ENCODE data around the gene TREML1. TPM values are rescaled to one million over a fixed set of nuclear protein-coding genes. Genes with fewer than 3 reads are reported as not detected.

Gene TREML1
- total and polyA plus RNA-seq, 2 of the 8 experiments (the other 6 are each of a cell fraction or from before 2014, with no cell fraction given) = 0.08 TPM; not detected in 1

DNA sequence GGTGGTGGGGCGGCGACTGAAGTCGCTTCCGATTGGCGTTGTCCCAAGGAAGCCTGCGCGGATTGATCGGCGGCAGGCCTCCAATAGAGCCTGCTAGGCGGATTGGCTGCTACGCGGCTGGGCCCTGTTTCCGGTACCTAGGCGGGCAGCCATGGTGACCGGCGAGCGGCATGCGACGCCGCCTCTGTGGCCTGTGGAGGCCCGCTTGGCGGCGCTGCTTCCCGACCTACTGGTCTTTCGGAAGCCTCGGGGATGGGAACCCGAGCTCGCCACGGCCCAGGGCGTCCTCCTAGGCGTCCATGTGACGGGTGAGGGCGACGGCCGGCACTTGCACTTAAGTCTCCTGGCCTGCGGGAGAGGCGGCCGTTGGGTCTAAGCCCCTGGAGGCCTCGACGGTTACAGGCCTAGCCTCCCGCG, 53.3 kb downstream of the TREML1 start:
- Histone ChIP-seq H2BK5ac (ENCODE audit: low read depth, low read length) (no peak overlapping the region), H3K23me2 (ENCODE audit: low read depth, low read length) (peaks cover 2% of the 10 kb centered on the region; the same call in 1 of the 2 replicates), H4K5ac (ENCODE audit: insufficient read length, low read depth, low read length) (no peak overlapping the region), H3K4ac (replicated peaks; ENCODE audit: insufficient read length, low read depth, low read length) (no peak overlapping the region), H2AK5ac (ENCODE audit: low read depth, low read length) (no peak overlapping the region), H2BK20ac (ENCODE audit: low read length) (no peak overlapping the region), H2BK120ac (replicated peaks; ENCODE audit: low read depth, low read length) (no peak overlapping the region), H3K4me3 (ENCODE audit: extremely low read depth in 1 of 4, insufficient read depth in 2 of 4, low read depth in 3 of 4, low read length in 4 of 4) (peak overlapping the region in 1 of 4 experiments; percentile 37; a peak in 2 of 8 replicates), H3K9ac (replicated peaks in 1 of 4; ENCODE audit: extremely low read depth in 1 of 4, low read depth in 3 of 4, low read length in 3 of 4) (no peak overlapping the region), H2BK15ac (ENCODE audit: low read length) (no peak overlapping the region), H3K4me1 (replicated peaks in 1 of 4; ENCODE audit: control insufficient read depth in 3 of 4, insufficient read depth in 4 of 4, low read length in 3 of 4) (peaks cover 0 to 2% (median 0%) of the 10 kb centered on the region in 4 experiments; a peak in 1 of 7 replicates), H4K8ac (ENCODE audit: extremely low read depth, insufficient read depth, low read length) (peak overlapping the region; percentile 92), H3K56ac (replicated peaks; ENCODE audit: insufficient read length, low read depth, low read length) (no peak overlapping the region), H3K27me3 (replicated peaks in 1 of 4; ENCODE audit: control insufficient read depth in 3 of 4, extremely low read depth in 1 of 4, insufficient read depth in 3 of 4, low read length in 3 of 4) (peaks cover 0 to 6% (median 3%) of the 10 kb centered on the region in 4 experiments; a peak in 2 of 7 replicates), H3K14ac (ENCODE audit: insufficient read length) (no peak overlapping the region), H3K27ac (ENCODE audit: low read depth, low read length) (no peak overlapping the region), H4K20me1 (replicated peaks in 1 of 2; ENCODE audit: control insufficient read depth in 1 of 2, insufficient read depth in 2 of 2, low read length in 2 of 2) (peaks cover 4 to 6% of the 10 kb centered on the region in 2 experiments), H3K9me3 (ENCODE audit: insufficient read depth in 2 of 2, low read depth in 1 of 2, low read length in 1 of 2) (no peaks in the 10 kb centered on the region), H3K79me1 (ENCODE audit: low read depth, low read length) (no peaks in the 10 kb centered on the region), H3K23ac (ENCODE audit: insufficient read length) (no peak overlapping the region), H3K79me2 (ENCODE audit: control insufficient read depth in 1 of 2, insufficient read depth in 2 of 2, low read length in 2 of 2) (no peaks in the 10 kb centered on the region), H2AFZ (ENCODE audit: low read length) (no peak overlapping the region; the same call in 1 of the 2 replicates), H3K18ac (ENCODE audit: extremely low read depth, low read length) (0 out of 2 replicates have a peak overlapping the region, but pooled peaks have one; percentile 6), H4K91ac (replicated peaks; ENCODE audit: insufficient read length, low read length) (no peak overlapping the region), H2BK12ac (ENCODE audit: low read depth, low read length) (no peak overlapping the region), H3K4me2 (ENCODE audit: insufficient read depth in 1 of 2, low read depth in 2 of 2, low read length in 2 of 2) (peak overlapping the region; percentile 38 to 65), H3K36me3 (ENCODE audit: control insufficient read depth in 2 of 4, insufficient read depth in 4 of 4, low read length in 3 of 4) (peaks cover 19 to 44% (median 33%) of the 10 kb centered on the region in 4 experiments)
- CTCF ChIA-PET (ENCODE audit: partially characterized antibody) = interaction anchor here (0.8 to 5.5 kb wide), 21 partner anchors 10 to 266 kb away, joined by 3 to 66 read pairs (median 4); no protein-coding TSS in a partner anchor
- WGBS, 2 experiments (ENCODE audit: extremely low coverage in 1 of 2, insufficient coverage in 1 of 2, insufficient read length in 1 of 2, insufficient replicate concordance in 2 of 2, low coverage in 1 of 2, low lambda C conversion rate in 2 of 2, missing lambda C conversion rate in 1 of 2) = 28% methylated on average over 42 of the region's 42 CpGs; no CpG with 5 or more reads in 1 of the 2 experiments
- POLR2A ChIA-PET (ENCODE audit: partially characterized antibody) = interaction anchor here (1.0 to 1.2 kb wide), 3 partner anchors 13 to 81 kb away, joined by 3 to 5 read pairs (median 3); no protein-coding TSS in a partner anchor
- FAIRE-seq (no peak), DNase-seq (ENCODE audit: low read depth in 1 of 2, low spot score in 2 of 2) (peak; percentile 60 to 87)
- TF ChIP-seq TBP (IDR thresholded peaks at IDR 0.05; ENCODE audit: low read depth, low read length) (peak; percentile 29; the same call in 1 of the 2 replicates), ASH2L (IDR thresholded peaks at IDR 0.05; ENCODE audit: low read length) (peak; percentile 45), EZH2 (IDR thresholded peaks at IDR 0.05; ENCODE audit: low read depth, low read length, severe bottlenecking) (no peak), CBX5 (IDR thresholded peaks at IDR 0.05; ENCODE audit: low read depth, low read length) (no peak), TCF12 (IDR thresholded peaks at IDR 0.05; ENCODE audit: low read depth, low read length) (no peak), BACH1 (IDR thresholded peaks at IDR 0.05; ENCODE audit: low read length) (no peak), GABPA (IDR thresholded peaks at IDR 0.05; ENCODE audit: borderline replicate concordance, insufficient read depth, low read length) (peak; percentile 41; the same call in 1 of the 2 replicates), SIX5 (IDR thresholded peaks at IDR 0.05; ENCODE audit: low read depth, low read length) (no peak), MAFK (IDR thresholded peaks at IDR 0.05; ENCODE audit: low read depth, low read length) (no peak), POLR2A (IDR thresholded peaks at IDR 0.05; ENCODE audit: control extremely low read depth in 1 of 2, low read depth in 2 of 2, low read length in 2 of 2) (peak in 1 of 2 experiments; percentile 44; a peak in 1 of 3 replicates)
- TF ChIP-seq, protein P1, sequence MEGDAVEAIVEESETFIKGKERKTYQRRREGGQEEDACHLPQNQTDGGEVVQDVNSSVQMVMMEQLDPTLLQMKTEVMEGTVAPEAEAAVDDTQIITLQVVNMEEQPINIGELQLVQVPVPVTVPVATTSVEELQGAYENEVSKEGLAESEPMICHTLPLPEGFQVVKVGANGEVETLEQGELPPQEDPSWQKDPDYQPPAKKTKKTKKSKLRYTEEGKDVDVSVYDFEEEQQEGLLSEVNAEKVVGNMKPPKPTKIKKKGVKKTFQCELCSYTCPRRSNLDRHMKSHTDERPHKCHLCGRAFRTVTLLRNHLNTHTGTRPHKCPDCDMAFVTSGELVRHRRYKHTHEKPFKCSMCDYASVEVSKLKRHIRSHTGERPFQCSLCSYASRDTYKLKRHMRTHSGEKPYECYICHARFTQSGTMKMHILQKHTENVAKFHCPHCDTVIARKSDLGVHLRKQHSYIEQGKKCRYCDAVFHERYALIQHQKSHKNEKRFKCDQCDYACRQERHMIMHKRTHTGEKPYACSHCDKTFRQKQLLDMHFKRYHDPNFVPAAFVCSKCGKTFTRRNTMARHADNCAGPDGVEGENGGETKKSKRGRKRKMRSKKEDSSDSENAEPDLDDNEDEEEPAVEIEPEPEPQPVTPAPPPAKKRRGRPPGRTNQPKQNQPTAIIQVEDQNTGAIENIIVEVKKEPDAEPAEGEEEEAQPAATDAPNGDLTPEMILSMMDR (IDR thresholded peaks at IDR 0.05; ENCODE audit: control extremely low read depth in 1 of 3, insufficient read depth in 1 of 3, low read depth in 1 of 3, low read length in 3 of 3) = peak; percentile 78 to 91 (median 78)
